ENCODE results near the gene TMEM131. TPM values are rescaled to one million over a fixed set of nuclear protein-coding genes. Genes with fewer than 3 reads are reported as not detected.
A peak's percentile ranks its signal among the peaks of the same experiment; 100 is the strongest.

The TMEM131 gene
- total RNA-seq, 1 donor from 2014 or later = 41.7 TPM

- Mint-ChIP-seq H3K27ac (no peak overlapping the region), H3K27me3 (no peaks in the 10 kb centered on the region), H3K36me3 (ENCODE audit: low read depth) (peaks cover 32% of the 10 kb centered on the region), H3K4me3 (no peak overlapping the region), H3K9me3 (no peaks in the 10 kb centered on the region), H3K4me1 (peaks cover 2% of the 10 kb centered on the region)
- peak; percentile 44 for DNase-seq
- intact Hi-C loops (cut with micrococcal nuclease) = no loop called here
Measured at GRCh38 chr2:97788986-97789644, 206.6 kb downstream of the TMEM131 start.

- intact Hi-C loops (cut with micrococcal nuclease) = no loop called here
- Mint-ChIP-seq H3K9me3 (no peaks in the 10 kb centered on the region), H3K4me3 (no peak overlapping the region), H3K36me3 (ENCODE audit: low read depth) (peaks cover 16% of the 10 kb centered on the region), H3K27me3 (no peaks in the 10 kb centered on the region), H3K27ac (no peak overlapping the region), H3K4me1 (peaks cover 2% of the 10 kb centered on the region)
- peak; percentile 22 for DNase-seq
Measured at GRCh38 chr2:97785818-97786217, 209.9 kb downstream of the TMEM131 start.

- peaks cover 2% of the 10 kb centered on the region for H3K4me1 Mint-ChIP-seq
- H3K27ac Mint-ChIP-seq = no peak overlapping the region
- peaks cover 17% of the 10 kb centered on the region for H3K36me3 Mint-ChIP-seq (ENCODE audit: low read depth)
- no peaks in the 10 kb centered on the region for H3K27me3 Mint-ChIP-seq
- DNase-seq = no peak
- H3K4me3 Mint-ChIP-seq = no peak overlapping the region
- H3K9me3 Mint-ChIP-seq = no peaks in the 10 kb centered on the region
- intact Hi-C loops (cut with micrococcal nuclease) = no loop called here
Measured at GRCh38 chr2:97784953-97785352, 210.8 kb downstream of the TMEM131 start.

- intact Hi-C loops (cut with micrococcal nuclease) = no loop called here
- no peaks in the 10 kb centered on the region for H3K4me1 Mint-ChIP-seq
- no peak overlapping the region for H3K27ac Mint-ChIP-seq
- peak; percentile 39 for DNase-seq
- H3K27me3 Mint-ChIP-seq = no peaks in the 10 kb centered on the region
- H3K36me3 Mint-ChIP-seq (ENCODE audit: low read depth) = peaks cover 18% of the 10 kb centered on the region
- H3K9me3 Mint-ChIP-seq = peaks cover under 1% of the 10 kb centered on the region
- no peak overlapping the region for H3K4me3 Mint-ChIP-seq
Measured at GRCh38 chr2:97781981-97782380, 213.8 kb downstream of the TMEM131 start.

- H3K4me1 Mint-ChIP-seq = peaks cover 2% of the 10 kb centered on the region
- H3K9me3 Mint-ChIP-seq = peaks cover 3% of the 10 kb centered on the region
- DNase-seq = peak; percentile 43
- H3K36me3 Mint-ChIP-seq (ENCODE audit: low read depth) = peaks cover 28% of the 10 kb centered on the region
- no peak overlapping the region for H3K4me3 Mint-ChIP-seq
- no peaks in the 10 kb centered on the region for H3K27me3 Mint-ChIP-seq
- intact Hi-C loops (cut with micrococcal nuclease) = no loop called here
- H3K27ac Mint-ChIP-seq = no peak overlapping the region
Measured at GRCh38 chr2:97779141-97779540, 216.6 kb downstream of the TMEM131 start.

GRCh38 chr2:97775074-97775473, 220.7 kb downstream of the TMEM131 start:
- intact Hi-C loops (cut with micrococcal nuclease) = no loop called here
- Mint-ChIP-seq H3K9me3 (peaks cover 3% of the 10 kb centered on the region), H3K4me3 (no peak overlapping the region), H3K36me3 (ENCODE audit: low read depth) (peaks cover 25% of the 10 kb centered on the region), H3K27me3 (no peaks in the 10 kb centered on the region), H3K4me1 (peaks cover 2% of the 10 kb centered on the region), H3K27ac (no peak overlapping the region)
- no peak for DNase-seq

GRCh38 chr2:97774425-97774824, 221.3 kb downstream of the TMEM131 start:
- Mint-ChIP-seq H3K27me3 (no peaks in the 10 kb centered on the region), H3K27ac (no peak overlapping the region), H3K4me1 (peaks cover 2% of the 10 kb centered on the region), H3K36me3 (ENCODE audit: low read depth) (peaks cover 25% of the 10 kb centered on the region), H3K9me3 (peaks cover 3% of the 10 kb centered on the region), H3K4me3 (no peak overlapping the region)
- peak; percentile 56 for DNase-seq
- intact Hi-C loops (cut with micrococcal nuclease) = no loop called here

DNA sequence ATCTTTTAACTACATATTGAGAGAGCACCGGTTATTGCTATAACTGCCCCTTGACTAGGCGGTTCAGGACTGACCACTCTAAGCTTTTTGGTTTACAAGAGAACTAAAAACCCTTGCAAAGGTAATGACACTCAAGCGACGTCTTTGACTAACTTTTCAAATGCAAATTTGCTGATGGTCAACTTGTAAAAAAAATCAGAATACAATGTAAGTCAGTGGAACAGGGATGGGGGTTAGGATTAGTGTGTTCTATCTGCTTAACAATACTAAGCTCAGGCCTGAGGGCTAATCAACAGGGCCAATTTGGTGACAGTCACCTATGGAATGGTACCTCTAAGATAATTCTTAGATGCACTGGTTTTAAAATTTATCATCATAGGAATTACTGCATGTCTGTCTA, 225.3 kb downstream of the TMEM131 start:
- Mint-ChIP-seq H3K4me3 (no peak overlapping the region), H3K4me1 (peaks cover 12% of the 10 kb centered on the region), H3K36me3 (ENCODE audit: low read depth) (peaks cover 15% of the 10 kb centered on the region), H3K27ac (no peak overlapping the region), H3K27me3 (no peaks in the 10 kb centered on the region), H3K9me3 (no peaks in the 10 kb centered on the region)
- intact Hi-C loops (cut with micrococcal nuclease) = no loop called here
- DNase-seq = no peak

- H3K4me3 Mint-ChIP-seq = no peak overlapping the region
- H3K27me3 Mint-ChIP-seq = no peaks in the 10 kb centered on the region
- no peak overlapping the region for H3K27ac Mint-ChIP-seq
- peaks cover 12% of the 10 kb centered on the region for H3K4me1 Mint-ChIP-seq
- DNase-seq = no peak
- no peaks in the 10 kb centered on the region for H3K9me3 Mint-ChIP-seq
- intact Hi-C loops (cut with micrococcal nuclease) = loop anchor here (2.0 kb wide), 1 partner anchor 23 kb away; no protein-coding TSS in a partner anchor
- H3K36me3 Mint-ChIP-seq (ENCODE audit: low read depth) = peaks cover 17% of the 10 kb centered on the region
Measured at GRCh38 chr2:97769711-97770110, 226.0 kb downstream of the TMEM131 start.

DNA sequence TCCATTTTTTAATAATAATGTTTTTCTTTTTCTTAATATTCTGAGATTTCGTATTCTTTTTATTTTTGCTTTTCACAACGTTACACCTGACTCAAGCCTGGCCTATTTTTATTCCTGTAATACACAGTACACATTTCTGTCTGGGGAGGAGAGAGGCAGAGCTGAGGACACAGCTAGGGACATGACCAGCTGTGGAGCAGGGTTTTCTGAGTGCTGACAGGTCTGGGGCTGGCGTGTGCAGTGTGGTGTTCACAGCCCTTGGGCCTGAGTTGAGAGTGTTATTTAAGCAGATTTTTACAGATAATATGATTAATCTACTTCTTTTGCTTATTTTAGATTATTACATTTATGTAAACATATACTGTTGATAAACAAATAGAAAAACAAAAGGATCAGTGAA, 226.4 kb downstream of the TMEM131 start:
- no peak overlapping the region for H3K27ac Mint-ChIP-seq
- no peak overlapping the region for H3K4me3 Mint-ChIP-seq
- H3K4me1 Mint-ChIP-seq = peaks cover 11% of the 10 kb centered on the region
- H3K9me3 Mint-ChIP-seq = no peaks in the 10 kb centered on the region
- H3K36me3 Mint-ChIP-seq (ENCODE audit: low read depth) = peaks cover 14% of the 10 kb centered on the region
- intact Hi-C loops (cut with micrococcal nuclease) = loop anchor here (2.0 kb wide), 1 partner anchor 23 kb away; no protein-coding TSS in a partner anchor
- DNase-seq = no peak
- H3K27me3 Mint-ChIP-seq = no peaks in the 10 kb centered on the region

- no peak for DNase-seq
- H3K4me3 Mint-ChIP-seq = no peak overlapping the region
- no peaks in the 10 kb centered on the region for H3K9me3 Mint-ChIP-seq
- no peak overlapping the region for H3K27ac Mint-ChIP-seq
- peaks cover 17% of the 10 kb centered on the region for H3K4me1 Mint-ChIP-seq
- intact Hi-C loops (cut with micrococcal nuclease) = no loop called here
- peaks cover 26% of the 10 kb centered on the region for H3K36me3 Mint-ChIP-seq (ENCODE audit: low read depth)
- no peaks in the 10 kb centered on the region for H3K27me3 Mint-ChIP-seq
Measured at GRCh38 chr2:97766567-97766966, 229.2 kb downstream of the TMEM131 start.

DNA sequence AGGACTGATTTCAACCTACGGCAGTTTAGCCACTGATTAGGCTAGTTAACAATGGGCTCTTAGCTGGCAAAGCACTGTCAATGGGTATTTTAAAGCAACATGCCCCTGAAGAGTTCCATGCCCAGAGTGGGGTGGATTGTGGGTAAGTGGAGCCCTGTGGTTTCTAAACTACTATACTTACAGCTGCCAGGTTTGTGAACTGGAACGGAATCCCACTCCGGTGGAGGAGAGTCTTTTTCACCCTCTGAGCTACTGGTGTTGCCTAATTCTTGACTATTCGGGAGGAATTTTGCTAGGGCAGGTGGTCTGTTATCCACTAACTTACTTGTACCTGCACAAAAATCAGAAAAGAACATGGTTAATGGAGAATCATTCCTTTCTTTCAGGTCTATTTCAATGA, 229.8 kb downstream of the TMEM131 start:
- H3K27me3 Mint-ChIP-seq = no peaks in the 10 kb centered on the region

DNA sequence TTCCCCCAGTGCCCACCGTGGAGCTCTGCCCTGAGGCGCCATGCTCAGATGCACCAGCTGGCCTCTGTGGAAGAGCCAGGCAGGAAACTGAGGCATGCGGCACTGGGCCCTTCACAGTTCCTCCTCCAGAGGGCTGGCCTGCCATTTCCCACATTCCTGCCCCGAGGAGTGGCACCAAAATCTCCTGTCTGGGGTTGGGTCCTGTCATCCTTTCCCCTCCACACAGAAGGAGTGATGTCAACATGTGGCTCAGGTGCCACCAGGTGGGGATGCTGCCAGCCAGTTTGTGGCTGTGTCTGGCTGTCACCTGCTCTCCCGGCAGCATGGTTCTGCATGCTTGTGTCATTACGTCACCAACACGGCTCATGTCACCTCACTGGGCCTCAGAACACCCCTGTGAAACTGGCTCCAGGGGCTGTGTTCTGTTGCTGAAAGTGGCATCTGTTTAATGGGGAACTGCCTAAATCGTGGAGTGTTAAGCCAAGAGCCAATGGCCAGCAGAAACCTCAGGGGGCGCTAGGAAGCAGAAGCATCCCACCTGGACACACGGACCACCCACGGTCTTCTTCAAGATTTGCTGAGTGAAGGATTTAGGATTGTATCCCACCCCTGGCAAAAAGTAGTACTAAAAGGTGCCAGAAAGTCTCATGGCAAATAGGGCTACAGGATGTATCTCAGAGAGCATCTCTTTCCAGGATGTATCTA, 231.0 kb downstream of the TMEM131 start:
- intact Hi-C loops (cut with micrococcal nuclease) = no loop called here
- Mint-ChIP-seq H3K27ac (no peak overlapping the region), H3K27me3 (no peaks in the 10 kb centered on the region), H3K9me3 (no peaks in the 10 kb centered on the region), H3K4me3 (no peak overlapping the region), H3K36me3 (ENCODE audit: low read depth) (peaks cover 42% of the 10 kb centered on the region), H3K4me1 (peaks cover 31% of the 10 kb centered on the region)
- DNase-seq = no peak

More for the DNA sequence above, 229.8 kb downstream of the TMEM131 start:
- Mint-ChIP-seq H3K27ac (no peak overlapping the region), H3K4me1 (peaks cover 22% of the 10 kb centered on the region), H3K36me3 (ENCODE audit: low read depth) (peaks cover 30% of the 10 kb centered on the region), H3K4me3 (no peak overlapping the region), H3K9me3 (no peaks in the 10 kb centered on the region)
- no peak for DNase-seq
- intact Hi-C loops (cut with micrococcal nuclease) = no loop called here

- H3K36me3 Mint-ChIP-seq (ENCODE audit: low read depth) = peaks cover 49% of the 10 kb centered on the region
- no peak for DNase-seq
- no peak overlapping the region for H3K27ac Mint-ChIP-seq
- no peaks in the 10 kb centered on the region for H3K27me3 Mint-ChIP-seq
- H3K4me3 Mint-ChIP-seq = no peak overlapping the region
- H3K9me3 Mint-ChIP-seq = no peaks in the 10 kb centered on the region
- intact Hi-C loops (cut with micrococcal nuclease) = no loop called here
- H3K4me1 Mint-ChIP-seq = peaks cover 32% of the 10 kb centered on the region
Measured at GRCh38 chr2:97763176-97763845, 232.4 kb downstream of the TMEM131 start.

Measured in activated CD4-positive, alpha-beta T cell treated with anti-CD3 and anti-CD28 coated beads, Interleukin-2, amount 10 ng/mL, durations not matched to agents 24 days and 14 days (primary cell).